Frontal cortex (tissue), 4 donors: ENCODE data around the gene TNC. TPM values are rescaled to one million over a fixed set of nuclear protein-coding genes. Genes with fewer than 3 reads are reported as not detected.

ENCODE experiments used
- DNase-seq, 2 donors: peaks; one replicate each; pipeline ENCODE4 v3.0.0; 2012; ENCODE audit warnings: low spot score in 2 of 2
- FAIRE-seq: peaks from 2 replicates; lab custom pipeline; 2012; peaks lifted over from hg19 to GRCh38; lab: Jason Lieb, UNC
- total RNA-seq: library from RNA; depleted of rRNA; stranded (reverse); fragments of >200 nt; gene quantifications from one replicate; pipeline ENCODE4 v1.2.3, GENCODE V29; 2014
- donor health status: control.
- donor health status: control.
- donor health status: control.

Gene TNC
- total RNA-seq, 1 donor from 2014 or later = 39.9 TPM

DNA sequence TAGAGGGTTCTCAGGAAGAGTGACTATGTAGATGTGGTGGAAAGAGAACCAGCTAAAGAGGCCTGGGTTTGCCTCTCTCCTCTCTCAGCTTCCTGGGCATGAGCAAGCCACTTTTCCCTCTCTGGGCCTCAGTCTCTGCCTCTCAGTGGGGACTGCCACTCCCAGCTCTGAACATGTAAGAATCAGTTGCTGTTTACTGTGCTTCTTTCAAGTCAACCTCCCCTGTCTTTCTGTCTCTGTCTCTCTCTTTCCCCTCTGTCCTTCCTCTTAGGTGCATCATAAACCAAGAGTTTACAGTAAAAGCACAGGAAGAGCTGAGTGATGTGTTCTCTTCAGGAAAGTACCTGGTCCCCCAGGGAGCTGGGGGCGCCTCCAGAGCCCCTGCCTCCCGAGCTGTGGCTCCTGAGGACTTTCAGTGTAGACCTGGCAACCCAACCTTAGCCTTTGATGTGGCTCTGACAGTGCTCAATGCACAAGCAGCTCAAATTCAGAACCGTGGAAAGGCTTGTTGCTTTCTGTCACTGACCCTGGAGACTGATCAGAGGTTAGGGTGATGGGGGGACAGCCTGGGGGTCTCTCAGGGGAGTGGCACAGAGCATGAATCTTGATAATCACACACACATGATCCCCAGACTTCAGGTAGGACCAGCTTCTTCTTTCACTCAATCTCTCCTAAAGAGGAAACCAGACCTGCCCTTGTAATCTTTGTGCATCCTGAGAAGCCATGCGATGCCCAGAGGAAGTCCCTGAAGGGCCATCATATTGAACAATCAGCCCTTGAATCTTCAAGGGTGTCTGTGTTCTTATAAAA is 128.2 kb downstream of the TNC start:
- DNase-seq = no peak
- FAIRE-seq = no peak

DNA sequence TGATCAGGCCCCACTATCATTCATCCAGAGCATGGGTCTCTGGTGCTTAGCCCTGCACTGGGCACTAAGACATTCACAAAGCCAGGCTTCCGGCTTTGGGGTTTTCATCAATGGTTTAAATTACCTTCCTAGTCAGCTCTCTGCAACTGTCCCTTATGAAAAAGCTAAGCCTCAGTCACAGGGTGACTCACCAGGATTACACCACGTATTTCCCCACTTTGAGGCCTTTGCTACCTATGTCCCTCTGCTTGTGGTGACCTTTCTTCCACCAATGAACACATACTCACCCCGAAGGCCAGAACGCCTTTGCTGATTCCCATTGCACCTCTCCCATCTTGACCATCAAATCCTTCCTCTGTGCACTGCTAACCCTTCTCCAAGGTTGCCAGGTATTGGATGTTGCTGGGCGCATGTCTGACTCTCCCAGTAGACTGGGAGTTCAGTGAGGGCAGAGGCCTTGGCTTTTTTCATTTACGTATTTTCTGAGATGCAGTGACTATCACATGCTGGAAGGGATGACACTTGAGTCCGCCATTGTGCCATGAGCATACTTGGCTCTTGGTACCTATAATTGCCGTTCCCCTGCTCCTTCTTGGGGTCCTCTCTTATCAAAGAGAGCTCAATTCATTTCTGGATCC is 128.9 kb downstream of the TNC start:
- DNase-seq (no peak), FAIRE-seq (no peak)

DNA sequence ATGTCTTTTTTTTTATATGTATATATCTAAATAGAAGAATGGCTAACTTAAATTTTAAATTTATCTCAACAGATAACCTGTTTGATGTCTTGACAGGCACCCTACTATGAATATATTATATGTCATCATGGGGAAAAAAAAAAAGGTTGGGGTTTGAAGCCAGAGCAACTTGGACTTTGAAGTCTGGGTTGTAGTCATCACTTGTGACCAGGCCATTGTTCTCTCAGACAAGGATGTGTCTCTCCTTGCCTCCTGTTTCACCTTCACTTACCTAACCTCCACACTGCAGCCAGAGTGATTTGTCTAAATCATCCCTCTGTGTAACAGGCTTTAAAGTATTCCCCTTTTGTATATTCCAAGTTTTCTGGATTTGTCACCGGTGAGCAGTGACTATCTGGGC is 130.8 kb downstream of the TNC start:
- DNase-seq (no peak), FAIRE-seq (no peak)

DNA sequence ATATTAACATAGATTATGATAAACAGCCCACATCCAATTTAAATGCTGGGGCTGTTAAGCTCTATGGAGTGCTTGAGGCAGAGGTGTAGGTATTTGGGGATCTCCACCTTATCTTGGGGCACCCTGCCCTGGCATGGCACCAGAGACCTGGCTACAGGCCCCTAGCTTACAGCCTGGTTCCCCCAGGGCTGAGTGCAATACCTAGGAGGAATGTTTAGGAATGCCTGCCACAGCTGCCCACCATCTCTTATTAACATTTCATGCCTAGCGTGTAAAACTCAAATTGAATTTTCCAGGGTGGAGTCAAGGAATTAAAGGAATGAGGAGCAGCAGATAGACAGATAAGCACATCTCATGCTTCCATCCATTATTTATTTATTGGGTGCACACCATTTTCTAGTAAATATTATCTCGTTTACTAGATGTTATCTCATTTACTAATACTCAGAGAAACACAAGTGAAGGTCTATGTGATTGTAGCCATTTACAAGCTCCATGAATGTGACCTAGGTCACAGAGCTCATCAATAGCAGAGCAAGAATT is 131.9 kb downstream of the TNC start:
- DNase-seq = no peak
- no peak for FAIRE-seq

DNA sequence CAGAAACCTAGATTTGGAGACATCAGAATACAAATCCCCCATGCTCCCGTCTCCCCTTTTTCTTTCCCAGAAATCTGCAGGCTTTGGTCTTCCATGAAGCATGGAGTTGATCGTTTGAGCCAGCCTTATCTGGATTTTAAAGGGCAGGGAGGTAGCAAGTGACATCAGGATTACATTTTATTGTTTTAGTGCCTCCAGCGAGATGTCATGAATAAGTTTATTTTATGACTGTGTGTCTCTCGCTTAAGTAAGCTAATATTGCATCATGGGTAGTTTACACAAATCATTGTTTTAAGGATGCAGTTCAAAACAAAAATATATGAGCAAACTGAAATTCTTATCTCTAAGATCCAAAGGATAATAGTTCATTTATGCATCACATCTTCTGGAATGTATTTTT is 136.9 kb downstream of the TNC start:
- DNase-seq = no peak
- FAIRE-seq = no peak

DNA sequence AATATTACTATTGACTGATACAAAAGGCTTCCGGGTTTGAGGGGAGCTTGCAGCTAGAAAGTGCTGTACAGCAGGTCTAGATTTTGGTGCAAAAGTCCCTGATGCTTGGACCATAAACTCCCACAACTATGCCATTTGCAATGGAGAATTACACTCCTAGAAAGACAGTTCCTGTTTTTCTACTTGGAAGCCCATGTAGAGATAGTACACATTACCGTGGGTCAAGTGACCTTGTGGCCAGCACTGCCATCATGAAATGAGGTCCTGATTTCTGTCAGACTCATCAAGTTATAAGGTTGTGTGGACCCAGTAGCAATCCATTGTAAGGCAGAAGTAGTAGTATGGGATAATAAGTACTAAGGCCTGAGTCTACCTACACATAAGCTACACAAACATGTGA is 144.7 kb downstream of the TNC start:
- DNase-seq (no peak), FAIRE-seq (no peak)

DNA sequence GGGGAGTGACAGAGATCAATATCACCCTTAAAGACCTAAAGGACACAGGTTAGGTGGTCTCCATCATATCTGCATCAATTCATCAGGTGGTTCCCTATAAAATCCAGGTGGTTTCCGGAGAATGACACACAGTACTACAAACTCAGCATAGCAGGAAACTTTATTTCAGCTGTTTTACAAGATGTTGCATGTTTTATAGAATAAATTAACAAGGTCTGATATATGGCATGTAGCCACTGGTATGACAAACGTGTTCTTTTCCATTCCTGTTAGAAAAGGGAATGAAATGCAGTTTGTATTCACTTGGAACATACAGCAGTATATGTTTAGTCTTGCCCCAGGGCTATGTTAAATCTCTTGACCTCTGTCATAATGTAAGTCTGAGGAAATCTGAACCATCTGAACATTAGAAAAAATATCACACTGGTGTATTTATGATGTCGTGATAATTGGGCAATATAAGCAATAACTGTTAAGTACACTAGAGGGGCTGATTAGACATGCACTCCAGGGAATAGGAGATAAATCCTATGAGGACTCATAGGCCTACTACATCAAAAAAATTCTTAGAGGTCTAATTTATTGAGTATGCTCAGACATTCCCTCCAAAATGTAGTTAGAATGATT is 145.3 kb downstream of the TNC start:
- FAIRE-seq (no peak), DNase-seq (no peak)

Other genes with a start within 250 kb of the TNC start
- under 0.01 TPM for gene TNFSF8, start 187.6 kb downstream of the TNC start, total RNA-seq